Measurements from ENCODE around the gene GPR35. TPM values are rescaled to one million over a fixed set of nuclear protein-coding genes. Genes with fewer than 3 reads are reported as not detected.

The GPR35 gene
- total RNA-seq, 2 donors from 2014 or later: 2.0 to 4.4 TPM

DNA sequence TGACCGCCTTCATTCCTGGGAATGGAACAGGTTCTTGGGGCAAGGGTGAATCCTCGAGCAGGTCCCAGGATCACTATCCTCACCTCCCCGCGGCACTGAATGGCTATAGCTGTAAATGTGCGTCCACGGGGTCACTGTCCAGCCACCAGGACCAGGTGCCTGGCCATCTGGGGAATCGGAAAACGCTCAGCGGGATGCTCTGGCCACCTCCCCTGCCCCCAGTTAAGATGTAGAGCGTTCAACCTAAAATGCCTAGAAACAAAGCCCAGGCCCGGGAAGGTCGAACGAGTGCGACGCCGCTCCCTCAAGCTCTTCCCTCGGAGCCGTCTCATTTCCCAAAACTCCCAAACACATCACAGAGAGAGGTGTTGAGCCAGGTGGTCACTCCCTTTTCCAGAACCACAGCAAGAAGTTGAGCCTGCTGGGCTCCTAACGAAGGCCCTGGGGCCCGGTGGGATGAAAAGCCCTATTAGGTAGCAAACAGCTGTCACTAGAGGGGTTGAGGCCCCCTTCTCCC lies 39.5 kb upstream of the GPR35 start:
- H3K4me1 Mint-ChIP-seq: peaks cover 25% of the 10 kb centered on the region
- no peak for ATAC-seq (replicated peaks)
- peak overlapping the region; percentile 92 for H3K27ac Mint-ChIP-seq
- no peaks in the 10 kb centered on the region for H3K9me3 Mint-ChIP-seq
- H3K27me3 Mint-ChIP-seq: no peaks in the 10 kb centered on the region
- H3K4me3 Mint-ChIP-seq: peak overlapping the region; percentile 92
- H3K36me3 Mint-ChIP-seq (ENCODE audit: low read depth): peaks cover 6% of the 10 kb centered on the region

DNA sequence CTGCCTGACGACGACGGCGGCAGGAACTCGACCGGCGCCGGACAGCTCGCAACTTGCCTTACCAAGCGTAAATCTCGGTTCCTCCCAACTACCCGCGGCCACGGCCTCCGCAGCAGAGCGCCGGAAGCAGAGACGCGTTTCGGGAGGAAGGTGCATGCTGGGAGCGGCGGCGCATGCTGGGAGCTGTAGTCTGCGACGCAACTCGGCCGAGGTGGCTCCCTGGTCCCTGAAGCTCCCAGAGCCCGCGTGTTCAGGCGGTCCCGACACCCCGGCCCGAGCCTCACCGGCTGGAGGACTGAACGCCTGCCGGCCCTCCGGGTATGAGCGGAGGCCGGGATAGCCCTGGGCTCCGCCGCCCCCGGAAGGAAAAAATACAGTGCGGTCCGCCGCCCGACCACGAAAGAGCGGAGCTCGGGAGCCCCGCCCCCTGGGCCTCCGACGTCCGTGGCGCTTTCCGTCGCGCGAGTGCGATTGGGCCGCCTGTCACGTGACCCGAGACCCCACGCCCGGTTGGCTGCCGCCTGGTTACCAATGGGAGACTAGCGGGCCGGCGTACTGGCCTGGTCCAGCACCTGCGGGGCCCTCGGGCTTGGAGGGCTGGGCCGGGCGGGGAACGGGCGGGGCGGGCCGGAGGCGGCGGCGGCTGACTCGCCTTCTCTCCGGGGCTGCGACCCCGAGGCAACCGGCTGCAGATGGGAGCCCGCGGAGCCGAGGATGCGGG lies 38.9 kb upstream of the GPR35 start, which contains the start of gene CAPN10:
TSS of gene CAPN10 (plus strand) at position 537 of the 721 bp plus-strand sequence. CDS start at position 715, 178 bp downstream.
- Mint-ChIP-seq H3K36me3 (ENCODE audit: low read depth) (peaks cover 8% of the 10 kb centered on the region), H3K27ac (peak within 1 kb of the TSS; percentile 92), H3K27me3 (no peaks in the 10 kb centered on the region), H3K4me3 (peak within 1 kb of the TSS; percentile 92), H3K4me1 (peaks cover 25% of the 10 kb centered on the region), H3K9me3 (no peaks in the 10 kb centered on the region)
- ATAC-seq (replicated peaks): peak; percentile 93

- Mint-ChIP-seq H3K36me3 (ENCODE audit: low read depth) (peaks cover 13% of the 10 kb centered on the region), H3K27me3 (no peaks in the 10 kb centered on the region), H3K4me3 (peak overlapping the region; percentile 92), H3K27ac (peak overlapping the region; percentile 37), H3K4me1 (peaks cover 28% of the 10 kb centered on the region), H3K9me3 (no peaks in the 10 kb centered on the region)
- peak; percentile 35 for ATAC-seq (replicated peaks)
Observed at GRCh38 chr2:240586919-240587800, 38.1 kb upstream of the GPR35 start.

- H3K27ac Mint-ChIP-seq: peak overlapping the region; percentile 37
- no peaks in the 10 kb centered on the region for H3K9me3 Mint-ChIP-seq
- H3K36me3 Mint-ChIP-seq (ENCODE audit: low read depth): peaks cover 19% of the 10 kb centered on the region
- H3K4me3 Mint-ChIP-seq: peak overlapping the region; percentile 92
- no peaks in the 10 kb centered on the region for H3K27me3 Mint-ChIP-seq
- ATAC-seq (replicated peaks): no peak
- H3K4me1 Mint-ChIP-seq: peaks cover 25% of the 10 kb centered on the region
Observed at GRCh38 chr2:240588006-240588655, 37.1 kb upstream of the GPR35 start.

DNA sequence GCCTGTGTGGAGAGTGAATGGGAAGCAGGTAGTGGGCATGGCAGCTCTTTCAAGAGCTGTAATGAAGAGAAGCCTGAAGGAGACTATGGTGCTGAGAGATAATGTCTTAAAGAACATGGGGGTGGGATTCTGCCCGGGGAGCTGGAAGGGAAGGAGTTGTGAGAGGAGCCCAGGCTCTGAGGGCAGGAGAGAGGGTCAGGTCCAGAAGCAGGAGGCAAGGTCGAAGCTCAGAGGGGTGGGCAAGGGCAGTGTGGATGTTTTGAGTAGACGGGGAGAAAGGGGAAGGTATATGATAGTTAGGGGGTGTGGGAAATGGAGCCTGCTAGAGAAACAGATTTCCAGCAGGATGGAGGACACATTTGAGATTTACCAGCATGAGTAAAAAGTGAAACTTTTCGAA lies 36.6 kb upstream of the GPR35 start:
- Mint-ChIP-seq H3K9me3 (no peaks in the 10 kb centered on the region), H3K27ac (peak overlapping the region; percentile 37), H3K27me3 (no peaks in the 10 kb centered on the region), H3K4me3 (peak overlapping the region; percentile 92), H3K36me3 (ENCODE audit: low read depth) (peaks cover 19% of the 10 kb centered on the region), H3K4me1 (peaks cover 25% of the 10 kb centered on the region)
- no peak for ATAC-seq (replicated peaks)

DNA sequence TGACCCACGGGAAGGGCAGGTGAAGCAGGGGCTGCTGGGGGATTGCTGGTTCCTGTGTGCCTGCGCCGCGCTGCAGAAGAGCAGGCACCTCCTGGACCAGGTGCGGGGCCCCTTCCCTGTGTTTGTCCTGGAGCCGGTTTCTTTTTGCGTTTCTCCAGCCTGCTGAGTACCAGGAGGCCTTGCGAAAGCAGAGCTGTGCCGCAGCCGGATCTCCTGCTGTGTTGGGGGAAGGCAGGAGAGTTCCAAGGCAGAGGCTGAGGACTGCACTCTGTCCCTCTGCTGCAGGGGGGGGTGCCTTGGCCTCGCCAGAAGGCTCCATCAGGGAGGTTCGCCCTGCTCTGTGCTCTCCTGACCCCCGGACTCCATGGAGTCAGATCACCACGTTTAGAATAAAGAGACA lies 35.9 kb upstream of the GPR35 start:
- Mint-ChIP-seq H3K27me3 (no peaks in the 10 kb centered on the region), H3K9me3 (no peaks in the 10 kb centered on the region), H3K4me3 (no peak overlapping the region), H3K36me3 (ENCODE audit: low read depth) (peaks cover 19% of the 10 kb centered on the region), H3K27ac (no peak overlapping the region), H3K4me1 (peaks cover 25% of the 10 kb centered on the region)
- ATAC-seq (replicated peaks): no peak

- no peak for ATAC-seq (replicated peaks)
- peaks cover 21% of the 10 kb centered on the region for H3K4me1 Mint-ChIP-seq
- no peaks in the 10 kb centered on the region for H3K9me3 Mint-ChIP-seq
- no peak overlapping the region for H3K4me3 Mint-ChIP-seq
- H3K36me3 Mint-ChIP-seq (ENCODE audit: low read depth): peaks cover 19% of the 10 kb centered on the region
- H3K27me3 Mint-ChIP-seq: no peaks in the 10 kb centered on the region
- H3K27ac Mint-ChIP-seq: no peak overlapping the region
Observed at GRCh38 chr2:240589850-240590525, 35.3 kb upstream of the GPR35 start.

- H3K27ac Mint-ChIP-seq: peak overlapping the region; percentile 63
- H3K9me3 Mint-ChIP-seq: no peaks in the 10 kb centered on the region
- no peak for ATAC-seq (replicated peaks)
- peaks cover 21% of the 10 kb centered on the region for H3K4me1 Mint-ChIP-seq
- H3K27me3 Mint-ChIP-seq: no peaks in the 10 kb centered on the region
- peaks cover 19% of the 10 kb centered on the region for H3K36me3 Mint-ChIP-seq (ENCODE audit: low read depth)
- H3K4me3 Mint-ChIP-seq: no peak overlapping the region
Observed at GRCh38 chr2:240590681-240591111, 34.6 kb upstream of the GPR35 start.

DNA sequence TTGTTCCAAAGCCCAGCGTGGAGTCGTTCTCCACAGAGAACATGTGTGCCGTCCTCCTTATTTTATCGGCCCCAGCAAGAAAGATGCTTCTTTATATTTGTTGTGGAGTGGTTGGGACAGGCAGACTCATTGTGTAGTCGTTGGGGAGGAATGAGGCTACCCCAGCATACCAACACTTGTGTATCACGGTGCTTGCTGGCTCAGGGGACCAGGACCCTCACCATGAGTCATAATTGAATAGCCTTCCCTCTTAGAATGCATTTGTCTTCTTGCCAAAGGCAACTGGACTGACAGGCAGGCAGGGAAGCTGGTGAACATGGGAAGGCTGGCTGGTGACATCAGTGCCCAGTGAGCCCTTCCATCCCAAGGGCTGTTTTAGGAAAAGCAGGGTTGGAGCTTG lies 34.1 kb upstream of the GPR35 start:
- ATAC-seq (replicated peaks): no peak
- Mint-ChIP-seq H3K9me3 (no peaks in the 10 kb centered on the region), H3K36me3 (ENCODE audit: low read depth) (peaks cover 19% of the 10 kb centered on the region), H3K27ac (peak overlapping the region; percentile 63), H3K4me3 (no peak overlapping the region), H3K4me1 (peaks cover 21% of the 10 kb centered on the region), H3K27me3 (no peaks in the 10 kb centered on the region)

GRCh38 chr2:240591784-240592183 lies 33.5 kb upstream of the GPR35 start:
- Mint-ChIP-seq H3K27ac (peak overlapping the region; percentile 63), H3K4me1 (peaks cover 21% of the 10 kb centered on the region), H3K9me3 (no peaks in the 10 kb centered on the region), H3K36me3 (ENCODE audit: low read depth) (peaks cover 19% of the 10 kb centered on the region), H3K27me3 (no peaks in the 10 kb centered on the region), H3K4me3 (no peak overlapping the region)
- ATAC-seq (replicated peaks): no peak

GRCh38 chr2:240593026-240593702 lies 32.1 kb upstream of the GPR35 start:
- H3K4me3 Mint-ChIP-seq: no peak overlapping the region
- no peaks in the 10 kb centered on the region for H3K9me3 Mint-ChIP-seq
- no peak overlapping the region for H3K27ac Mint-ChIP-seq
- peaks cover 14% of the 10 kb centered on the region for H3K4me1 Mint-ChIP-seq
- ATAC-seq (replicated peaks): no peak
- peaks cover 19% of the 10 kb centered on the region for H3K36me3 Mint-ChIP-seq (ENCODE audit: low read depth)
- H3K27me3 Mint-ChIP-seq: no peaks in the 10 kb centered on the region

- H3K36me3 Mint-ChIP-seq (ENCODE audit: low read depth): peaks cover 19% of the 10 kb centered on the region
- peaks cover 7% of the 10 kb centered on the region for H3K4me1 Mint-ChIP-seq
- ATAC-seq (replicated peaks): no peak
- no peaks in the 10 kb centered on the region for H3K27me3 Mint-ChIP-seq
- no peaks in the 10 kb centered on the region for H3K9me3 Mint-ChIP-seq
- no peak overlapping the region for H3K27ac Mint-ChIP-seq
- no peak overlapping the region for H3K4me3 Mint-ChIP-seq
Observed at GRCh38 chr2:240593703-240594451, 31.4 kb upstream of the GPR35 start.

All from activated T-helper 17 cell treated with anti-CD3 and anti-CD28 coated beads, Interleukin-2, amount 50 U/mL, for 72 hours (primary cell).